Measurements from ENCODE around the gene TUBD1.
"Not testable (repeated sequence)": the region's sequence is repeated elsewhere in the genome, so short reads cannot be mapped to it uniquely, and the experiment has no call there.

The TUBD1 gene

GRCh38 chr17:59876107-59876506, 16.6 kb downstream of the TUBD1 start:
- H3K4me3 ChIP-seq (ENCODE audit: control insufficient read depth, low read depth, low read length), result no peak overlapping the region
- no peak for TF ChIP-seq CTCF (IDR thresholded peaks at IDR 0.05; ENCODE audit: control insufficient read depth, insufficient read depth, low read depth, low read length, missing control alignments)
- DNase-seq (ENCODE audit: low read depth), result no peak

GRCh38 chr17:59874376-59874775, 18.4 kb downstream of the TUBD1 start:
- DNase-seq (ENCODE audit: low read depth), result no peak
- no peak for TF ChIP-seq CTCF (IDR thresholded peaks at IDR 0.05; ENCODE audit: control insufficient read depth, insufficient read depth, low read depth, low read length, missing control alignments)
- H3K4me3 ChIP-seq (ENCODE audit: control insufficient read depth, low read depth, low read length), result no peak overlapping the region

- not testable (repeated sequence) for H3K4me3 ChIP-seq (ENCODE audit: control insufficient read depth, low read depth, low read length); DNase-seq (ENCODE audit: low read depth)
Observed at GRCh38 chr17:59873414-59873813, 19.3 kb downstream of the TUBD1 start.

- no peak for DNase-seq (ENCODE audit: low read depth)
- no peak overlapping the region for H3K4me3 ChIP-seq (ENCODE audit: control insufficient read depth, low read depth, low read length)
- no peak for TF ChIP-seq CTCF (IDR thresholded peaks at IDR 0.05; ENCODE audit: control insufficient read depth, insufficient read depth, low read depth, low read length, missing control alignments)
Observed at GRCh38 chr17:59872351-59872750, 20.4 kb downstream of the TUBD1 start.

GRCh38 chr17:59870482-59870881, 22.3 kb downstream of the TUBD1 start:
- DNase-seq (ENCODE audit: low read depth), result no peak
- H3K4me3 ChIP-seq (ENCODE audit: control insufficient read depth, low read depth, low read length), result no peak overlapping the region
- TF ChIP-seq CTCF (IDR thresholded peaks at IDR 0.05; ENCODE audit: control insufficient read depth, insufficient read depth, low read depth, low read length, missing control alignments), result no peak

GRCh38 chr17:59869941-59870218, 22.9 kb downstream of the TUBD1 start:
- no peak for DNase-seq (ENCODE audit: low read depth)
- H3K4me3 ChIP-seq (ENCODE audit: control insufficient read depth, low read depth, low read length), result no peak overlapping the region
- TF ChIP-seq CTCF (IDR thresholded peaks at IDR 0.05; ENCODE audit: control insufficient read depth, insufficient read depth, low read depth, low read length, missing control alignments), result no peak

- no peak for TF ChIP-seq CTCF (IDR thresholded peaks at IDR 0.05; ENCODE audit: control insufficient read depth, insufficient read depth, low read depth, low read length, missing control alignments)
- H3K4me3 ChIP-seq (ENCODE audit: control insufficient read depth, low read depth, low read length), result no peak overlapping the region
- no peak for DNase-seq (ENCODE audit: low read depth)
Observed at GRCh38 chr17:59863616-59864015, 29.1 kb downstream of the TUBD1 start.

Measured in AG09309 (cell line).